LNCaP clone FGC (cell line): ENCODE results near the gene EEPD1.

Source experiments
- DNase-seq: peaks from one replicate; pipeline ENCODE4 v3.0.0-alpha.2; 2011; ENCODE audit warnings: low read depth
- H3K4me3 ChIP-seq: 2 replicates; pipeline ENCODE4 v1.5.1; 2011; ENCODE audit warnings: mild to moderate bottlenecking, low read depth, low read length, control low read depth
- TF ChIP-seq, protein P1 (sequence below): IDR thresholded peaks from 2 replicates; pipeline ENCODE4 v1.5.1; 2012; ENCODE audit warnings: mild to moderate bottlenecking; ENCODE audit not compliant: control insufficient read depth, insufficient read depth; ENCODE audit errors: extremely low read depth

The EEPD1 gene

GRCh38 chr7:36207451-36208291, 54.6 kb downstream of the EEPD1 start:
- DNase-seq: no peak
- H3K4me3 ChIP-seq: no peak overlapping the region
- TF ChIP-seq, protein P1, sequence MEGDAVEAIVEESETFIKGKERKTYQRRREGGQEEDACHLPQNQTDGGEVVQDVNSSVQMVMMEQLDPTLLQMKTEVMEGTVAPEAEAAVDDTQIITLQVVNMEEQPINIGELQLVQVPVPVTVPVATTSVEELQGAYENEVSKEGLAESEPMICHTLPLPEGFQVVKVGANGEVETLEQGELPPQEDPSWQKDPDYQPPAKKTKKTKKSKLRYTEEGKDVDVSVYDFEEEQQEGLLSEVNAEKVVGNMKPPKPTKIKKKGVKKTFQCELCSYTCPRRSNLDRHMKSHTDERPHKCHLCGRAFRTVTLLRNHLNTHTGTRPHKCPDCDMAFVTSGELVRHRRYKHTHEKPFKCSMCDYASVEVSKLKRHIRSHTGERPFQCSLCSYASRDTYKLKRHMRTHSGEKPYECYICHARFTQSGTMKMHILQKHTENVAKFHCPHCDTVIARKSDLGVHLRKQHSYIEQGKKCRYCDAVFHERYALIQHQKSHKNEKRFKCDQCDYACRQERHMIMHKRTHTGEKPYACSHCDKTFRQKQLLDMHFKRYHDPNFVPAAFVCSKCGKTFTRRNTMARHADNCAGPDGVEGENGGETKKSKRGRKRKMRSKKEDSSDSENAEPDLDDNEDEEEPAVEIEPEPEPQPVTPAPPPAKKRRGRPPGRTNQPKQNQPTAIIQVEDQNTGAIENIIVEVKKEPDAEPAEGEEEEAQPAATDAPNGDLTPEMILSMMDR: no peak

- DNase-seq: no peak
- TF ChIP-seq, protein P1: no peak
- H3K4me3 ChIP-seq: no peak overlapping the region
Measured at GRCh38 chr7:36208426-36208825, 55.4 kb downstream of the EEPD1 start.

DNA sequence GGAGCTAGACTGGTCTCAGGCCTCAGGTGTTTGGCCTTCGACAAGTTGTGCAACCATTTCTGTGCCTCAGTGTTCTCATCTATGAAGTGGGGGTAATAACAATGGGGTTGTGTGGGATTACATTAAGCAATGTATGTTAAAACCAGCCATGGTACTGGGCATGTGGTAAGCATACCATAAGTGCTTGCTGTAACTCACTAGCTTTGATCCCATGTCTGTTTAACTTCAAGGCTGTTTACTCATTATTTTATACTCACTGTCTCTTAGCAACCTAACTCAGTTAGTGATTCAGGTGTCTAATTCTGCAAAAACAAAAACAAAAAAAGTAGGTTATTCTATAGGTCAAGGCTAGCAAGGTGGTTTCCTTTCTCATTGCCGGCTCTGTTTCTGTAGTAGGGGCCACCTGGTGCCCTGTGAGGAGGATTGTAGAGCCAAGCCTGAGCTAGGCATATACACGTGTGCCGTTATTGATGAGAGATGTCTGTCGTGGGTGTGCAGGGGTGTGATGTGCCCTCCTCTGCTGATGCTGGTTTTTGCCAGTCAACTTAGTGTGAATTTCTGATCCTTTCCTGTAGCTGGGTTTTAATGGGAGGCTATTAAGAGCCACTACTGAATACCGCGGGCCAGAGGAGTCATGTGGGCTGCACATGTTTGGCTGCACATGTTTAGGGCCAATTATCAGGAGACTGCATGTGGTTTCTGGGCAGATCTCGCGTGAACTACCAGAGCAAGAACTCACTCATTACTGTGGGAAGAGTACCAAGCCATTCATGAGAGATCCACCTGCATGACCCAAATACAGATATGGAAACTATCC, 56.2 kb downstream of the EEPD1 start:
- TF ChIP-seq, protein P1: no peak
- no peak overlapping the region for H3K4me3 ChIP-seq
- no peak for DNase-seq

GRCh38 chr7:36209814-36210183, 56.7 kb downstream of the EEPD1 start:
- TF ChIP-seq, protein P1: no peak

DNA sequence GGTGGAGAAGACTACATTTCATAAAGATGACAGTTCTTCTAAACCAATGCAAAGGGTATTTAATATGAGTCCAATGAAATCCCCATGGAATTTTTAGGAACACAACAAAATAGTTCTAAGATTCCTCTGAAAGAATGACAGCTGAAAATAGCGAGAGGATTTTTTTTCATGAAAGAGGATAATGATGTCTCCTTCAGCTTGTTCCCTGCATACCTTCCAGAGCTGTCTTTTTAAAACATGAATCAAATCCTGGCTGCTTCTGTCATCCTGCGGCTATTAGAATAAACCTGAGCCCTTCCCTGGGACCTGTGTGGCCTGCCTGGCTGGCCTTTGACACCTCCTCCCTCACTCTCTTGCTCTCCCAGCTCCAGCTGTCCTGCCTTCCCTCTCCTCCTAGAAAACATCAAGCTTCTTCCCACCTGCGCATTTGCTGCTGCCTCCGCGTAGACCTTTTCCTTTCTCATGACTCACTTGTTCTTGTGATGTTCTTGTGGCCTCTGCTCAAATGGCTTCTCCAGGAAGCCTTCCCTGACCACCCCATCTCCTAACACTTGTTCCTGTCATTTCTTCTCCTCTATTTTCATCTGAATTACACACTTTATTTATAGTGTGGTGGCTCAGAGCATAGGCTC, 57.4 kb downstream of the EEPD1 start:
- TF ChIP-seq, protein P1: no peak
- DNase-seq: no peak
- no peak overlapping the region for H3K4me3 ChIP-seq

More at GRCh38 chr7:36209814-36210183, 56.7 kb downstream of the EEPD1 start:
- no peak overlapping the region for H3K4me3 ChIP-seq
- DNase-seq: no peak

DNA sequence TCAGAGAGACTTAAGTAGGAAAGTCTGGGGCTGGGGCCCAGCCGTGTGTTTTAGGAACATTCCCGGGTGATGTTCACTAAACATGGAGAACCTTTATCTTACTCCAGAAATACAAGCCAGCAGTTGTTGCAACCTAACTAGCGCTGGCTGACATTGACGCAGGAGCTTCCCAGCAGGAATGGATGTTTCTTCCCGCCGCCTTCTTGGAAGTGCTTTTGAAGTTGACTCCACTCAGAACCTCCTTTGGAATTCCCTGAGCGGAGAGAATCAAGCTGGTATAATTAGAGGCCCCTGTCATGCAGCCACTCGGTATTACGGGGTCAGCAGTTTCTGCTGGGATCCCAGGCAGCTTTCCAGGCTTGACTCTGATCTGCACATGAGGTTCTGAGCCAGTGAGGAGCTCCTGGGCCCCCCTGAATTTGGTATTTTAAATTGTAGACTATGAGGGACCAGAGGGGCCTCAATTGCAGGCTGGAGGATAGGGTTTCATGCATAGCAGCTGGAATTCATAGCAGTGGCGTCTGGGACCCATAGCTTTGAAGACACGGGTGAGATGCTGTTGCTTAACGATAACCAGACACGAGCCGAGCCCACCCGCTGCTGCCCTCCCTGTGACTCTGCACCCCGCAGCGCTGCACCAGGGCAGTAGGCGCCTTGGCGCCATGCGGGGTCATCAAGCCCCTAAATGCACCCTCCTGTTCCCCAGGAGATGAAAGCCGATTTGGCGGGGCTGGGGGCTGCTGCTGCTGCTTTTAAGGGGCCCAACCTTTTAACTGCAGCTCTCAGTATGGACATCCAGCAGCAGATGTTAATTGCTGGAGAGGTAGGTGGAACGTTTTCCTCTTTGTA, 61.8 kb downstream of the EEPD1 start:
- H3K4me3 ChIP-seq: no peak overlapping the region
- DNase-seq: no peak
- TF ChIP-seq, protein P1: no peak
